Heart right ventricle (tissue), 16 donors: ENCODE results near the gene MRC1. TPM values are rescaled to one million over a fixed set of nuclear protein-coding genes. Genes with fewer than 3 reads are reported as not detected.

Experiments
- ATAC-seq, 8 donors: fragments of 200-7000 bp; cut with Tn5 transposase; one replicate each; pipeline ENCODE4 v1.9.1; 2020; ENCODE audit warnings: mild to moderate bottlenecking in 8 of 8, moderate library complexity in 8 of 8, moderate number of reproducible peaks in 1 of 8
- DNase-seq, 2 donors: peaks; one replicate each; pipeline ENCODE4 v3.0.0-alpha.2; 2020
- H3K27ac ChIP-seq, 10 donors: fragments of 200-600 bp; sonication (generic) in 2 of 10; one replicate each; pipeline versions ENCODE4 v1.5.0 to v1.8.0; 2020 to 2022; ENCODE audit warnings: mild to moderate bottlenecking in 3 of 10
- H3K27me3 ChIP-seq, 7 donors: fragments of 200-600 bp; one replicate each; pipeline ENCODE4 v1.8.0; 2021 to 2022; ENCODE audit warnings: mild to moderate bottlenecking in 2 of 7
- H3K36me3 ChIP-seq, 9 donors: fragments of 200-600 bp; sonication (generic) in 1 of 9; one replicate each; pipeline versions ENCODE4 v1.5.0 to v1.8.0; 2020 to 2022; ENCODE audit warnings: mild to moderate bottlenecking in 2 of 9
- H3K4me1 ChIP-seq, 9 donors: fragments of 200-600 bp; sonication (generic) in 1 of 9; one replicate each; pipeline versions ENCODE4 v1.5.0 to v1.8.0; 2020 to 2022; ENCODE audit warnings: mild to moderate bottlenecking in 4 of 9
- H3K4me3 ChIP-seq, 10 donors: fragments of 200-600 bp; sonication (generic) in 2 of 10; one replicate each; pipeline versions ENCODE4 v1.5.0 to v1.8.0; 2020 to 2022; ENCODE audit warnings: mild to moderate bottlenecking in 7 of 10, moderate library complexity in 2 of 10
- H3K9me3 ChIP-seq, 11 donors: fragments of 200-600 bp in 10 of 11; sonication (generic) in 2 of 11; one replicate each; pipeline versions ENCODE4 v1.5.0 to v1.8.0; 2013 to 2022; ENCODE audit warnings: mild to moderate bottlenecking in 2 of 11, control low read depth in 1 of 11, moderate library complexity in 1 of 11
- CTCF ChIP-seq, 9 donors: fragments of 200-600 bp; sonication (generic) in 2 of 9; IDR thresholded peaks; one replicate each; pipeline versions ENCODE4 v1.5.0 to v1.8.0; 2021 to 2022; ENCODE audit warnings: antibody characterized with exemption in 9 of 9, mild to moderate bottlenecking in 5 of 9, moderate library complexity in 1 of 9
- WGBS, 2 donors: extraction: QIAGEN DNeasy Blood & Tissue Kit; methylation state at CpG; one replicate each; pipeline ENCODE4 v1.1.7; 2013; ENCODE audit warnings: inconsistent platforms in 1 of 2; 5-methylcytosine and 5-hydroxymethylcytosine counted together
- intact Hi-C, 10 donors: fragments of 100-400 bp; cut with DNase I; formaldehyde crosslinking; loops; one replicate each; pipeline versions ENCODE4 v1.11.1 to v1.14.2; 2022
- long read RNA-seq, 3 donors: library from polyadenylated mRNA; unstranded; transcript quantifications; one replicate each; pipeline ENCODE4 v2.0.0, GENCODE V29; 2020 to 2021
- polyA plus RNA-seq, 2 donors: library from polyadenylated mRNA; stranded (reverse); fragments of 200-250 nt; gene quantifications; one replicate each; pipeline ENCODE4 v1.2.3, GENCODE V29; 2013
- total RNA-seq, 10 donors: library from RNA; stranded (reverse); fragmentation: NEBNext Ultra II Directional in 3 of 10; extraction: Animal tissue kit (Norgen Biotek cat#: 25700) in 3 of 10; gene quantifications; one replicate each; pipeline versions ENCODE4 v1.2.1 to v1.2.4, GENCODE V29; 2021 to 2023
- donor health status: Arrhythmogenic right ventricular cardiomyopathy.
- donor health status: ischemic (EF 13 %, LVEDD 7.1; RV severe dilation, severe dysfunction).
- donor health status: healthy with polysubstance abuse.
- donor health status: DM: no; HTN: yes; CAD: no.
- donor health status: DM: no; HTN: no; CAD: no.
- donor health status: ischemic (EF 25% LVEDD 6.9; RV normal size, moderate dysfunction).
- donor health status: ischemic (EF 25% LVEDD 5.7; RV mildly dilated, moderate dysfunction).
- donor health status: healthy.
- donor health status: DM: yes; HTN: yes; CAD: no.
- donor health status: Ischemic cardiomyopathy.
- donor health status: ischemic (EF 35%, LVEDD 5.7; RV mildly dilated, moderate dysfunction).
- donor health status: nonischemic (EF 11% LVEDD 7.7; RV severe dilation, severe dysfunction).
- donor health status: DM: yes; HTN: yes; CAD: no.
- donor health status: PGD.
- donor health status: ischemic (EF 29% LVEDD 5.4; RV normal size, mild dysfunction).
- donor health status: nonischemic (EF 23%, LVEDD 6.1; RV moderate dilation, normal function).

MRC1 gene
- 10 to 100 TPM in 5 of 10 donors, 1 to 10 TPM in 5; 4.3 to 84.0 (median 9.1) TPM for total RNA-seq
- 1 to 10 TPM; 4.1 to 5.9 TPM for polyA plus RNA-seq
- long read RNA-seq, donor 1, full-length matches to known transcripts: 1 of 12 reads
- long read RNA-seq, donor 1, partial matches to known transcripts: 9 of 12 reads
- long read RNA-seq, donor 1, other reads (novel, unspliced or antisense): 2 of 12 reads
- long read RNA-seq, donor 2, full-length matches to known transcripts: 1 of 4 reads
- long read RNA-seq, donor 2, partial matches to known transcripts: 3 of 4 reads
- long read RNA-seq, donor 2, other reads (novel, unspliced or antisense): 0 of 4 reads
- long read RNA-seq, donor 3, partial matches to known transcripts: 9 of 9 reads
- long read RNA-seq, donor 3, other reads (novel, unspliced or antisense): 0 of 9 reads

GRCh38 chr10:17808971-17809841, at the start of gene MRC1:
MRC1 (plus strand) TSS chr10:17809348; CDS start chr10:17809466, 118 bp downstream.
- ATAC-seq: peak; percentile 34 to 80 (median 73)
- 67 to 69% methylated on average over 23 of the region's 23 CpGs for WGBS, 2 donors
- Histone ChIP-seq H3K27me3 (peaks cover 0 to 21% (median 0%) of the 10 kb centered on the region in 7 donors), H3K9me3 (peaks cover 0 to 7% (median 0%) of the 10 kb centered on the region in 11 donors), H3K4me1 (peaks cover 0 to 18% (median 0%) of the 10 kb centered on the region in 9 donors), H3K36me3 (no peaks in the 10 kb centered on the region), H3K27ac (peak within 1 kb of the TSS in 5 of 10 donors; percentile 12 to 78 (median 48)), H3K4me3 (peak within 1 kb of the TSS in 8 of 10 donors; percentile 10 to 53 (median 34))
- intact Hi-C loops: no loop called here
- DNase-seq: peak; percentile 20 to 29
- TF ChIP-seq CTCF (IDR thresholded peaks at IDR 0.05): no peak

- intact Hi-C loops: no loop called here
- TF ChIP-seq CTCF (IDR thresholded peaks at IDR 0.05): no peak
- Histone ChIP-seq H3K4me1 (peaks cover 0 to 21% (median 0%) of the 10 kb centered on the region in 9 donors), H3K4me3 (no peak overlapping the region), H3K27me3 (no peaks in the 10 kb centered on the region), H3K9me3 (peaks cover 0 to 11% (median 0%) of the 10 kb centered on the region in 11 donors), H3K27ac (no peak overlapping the region), H3K36me3 (no peaks in the 10 kb centered on the region)
- 61 to 68% methylated on average over 4 of the region's 4 CpGs for WGBS, 2 donors
- no peak for ATAC-seq
- DNase-seq: no peak
These were observed 45.0 kb upstream of the MRC1 start for GRCh38 chr10:17764142-17764541.

- TF ChIP-seq CTCF (IDR thresholded peaks at IDR 0.05): no peak
- ATAC-seq: no peak
- Histone ChIP-seq H3K27ac (peak overlapping the region in 1 of 10 donors; percentile 32), H3K4me3 (no peak overlapping the region), H3K4me1 (peaks cover 0 to 26% (median 0%) of the 10 kb centered on the region in 9 donors), H3K9me3 (peaks cover 0 to 11% (median 0%) of the 10 kb centered on the region in 11 donors), H3K27me3 (no peaks in the 10 kb centered on the region), H3K36me3 (no peaks in the 10 kb centered on the region)
- DNase-seq: no peak
- intact Hi-C loops: no loop called here
- WGBS, 2 donors: 59 to 75% methylated on average over 3 of the region's 3 CpGs
These were observed 43.5 kb upstream of the MRC1 start for GRCh38 chr10:17765602-17766001.

- DNase-seq: no peak
- Histone ChIP-seq H3K27ac (peak overlapping the region in 1 of 10 donors; percentile 34), H3K9me3 (peaks cover 0 to 11% (median 0%) of the 10 kb centered on the region in 11 donors), H3K36me3 (no peaks in the 10 kb centered on the region), H3K4me3 (no peak overlapping the region), H3K4me1 (peaks cover 0 to 28% (median 0%) of the 10 kb centered on the region in 9 donors), H3K27me3 (no peaks in the 10 kb centered on the region)
- no peak for ATAC-seq
- intact Hi-C loops: no loop called here
- no peak for TF ChIP-seq CTCF (IDR thresholded peaks at IDR 0.05)
- 81 to 86% methylated on average over 1 of the region's 1 CpG for WGBS, 2 donors
These were observed 42.4 kb upstream of the MRC1 start for GRCh38 chr10:17766731-17767130.
